DND-41 (cell line): ENCODE measurements around the gene OAS2.

ENCODE experiments used
- ATAC-seq: fragments of 200-7000 bp; cut with Tn5 transposase; 3 replicates; pipeline ENCODE4 v1.9.1; 2021; ENCODE audit warnings: low read depth; ENCODE audit not compliant: insufficient read depth
- DNase-seq: peaks from one replicate; pipeline ENCODE4 v3.0.0-alpha.2; 2020
- H2AFZ ChIP-seq: 2 replicates; pipeline ENCODE4 v1.6.0; 2012; ENCODE audit warnings: low read depth, low read length
- H3K27ac ChIP-seq: 2 replicates; pipeline ENCODE4 v1.5.1; 2012; ENCODE audit warnings: low read length, inconsistent platforms
- H3K27me3 ChIP-seq: fragments of 200-600 bp; sonication (generic); 2 replicates; pipeline ENCODE4 v1.6.0; 2012; ENCODE audit warnings: low read length, mild to moderate bottlenecking, inconsistent platforms; ENCODE audit not compliant: insufficient read depth, poor library complexity
- H3K36me3 ChIP-seq: 2 replicates; pipeline ENCODE4 v1.5.1; 2012; ENCODE audit warnings: low read length, inconsistent platforms; ENCODE audit not compliant: insufficient read depth
- H3K4me1 ChIP-seq: 2 replicates; pipeline ENCODE4 v1.5.1; 2012; ENCODE audit warnings: mild to moderate bottlenecking, low read length; ENCODE audit not compliant: insufficient read depth
- H3K4me2 ChIP-seq: 2 replicates; pipeline ENCODE4 v1.6.0; 2012; ENCODE audit warnings: mild to moderate bottlenecking, moderate library complexity, low read length, inconsistent platforms; ENCODE audit not compliant: insufficient read depth
- H3K4me3 ChIP-seq, 2 experiments: fragments of 200-600 bp in 1 of 2; shearing (Covaris generic) in 1 of 2; 2 replicates each; pipeline ENCODE4 v1.5.1; 2012 to 2016; ENCODE audit warnings: inconsistent platforms in 2 of 2, low read length in 2 of 2, mild to moderate bottlenecking in 2 of 2, low read depth in 1 of 2, moderate library complexity in 1 of 2
- H3K79me2 ChIP-seq: 2 replicates; pipeline ENCODE4 v1.6.0; 2012; ENCODE audit warnings: low read length, inconsistent platforms; ENCODE audit not compliant: insufficient read depth
- H3K9ac ChIP-seq: 2 replicates; pipeline ENCODE4 v1.6.0; 2012; ENCODE audit warnings: low read depth, mild to moderate bottlenecking, inconsistent platforms, low read length, moderate library complexity
- H3K9me3 ChIP-seq: 2 replicates; pipeline ENCODE4 v1.5.1; 2012; ENCODE audit warnings: low read length, moderate library complexity, mild to moderate bottlenecking, inconsistent platforms; ENCODE audit not compliant: insufficient read depth, severe bottlenecking
- H4K20me1 ChIP-seq: 2 replicates; pipeline ENCODE4 v1.6.0; 2012; ENCODE audit warnings: low read length; ENCODE audit not compliant: insufficient read depth
- CTCF ChIP-seq: IDR thresholded peaks from 2 replicates; pipeline ENCODE4 v1.5.1; 2012; ENCODE audit warnings: borderline replicate concordance, low read length, moderate library complexity, mild to moderate bottlenecking; ENCODE audit not compliant: poor library complexity, severe bottlenecking; ENCODE audit errors: extremely low read depth
- EZH2 ChIP-seq: IDR thresholded peaks from 3 replicates; pipeline ENCODE4 v1.6.1; 2012; ENCODE audit warnings: borderline replicate concordance, low read depth, mild to moderate bottlenecking, moderate library complexity, low read length, inconsistent platforms; ENCODE audit not compliant: severe bottlenecking

Gene OAS2

GRCh38 chr12:113002155-113002554, 23.8 kb downstream of the OAS2 start:
- ATAC-seq (no peak), DNase-seq (no peak)
- H3K9ac ChIP-seq: no peak overlapping the region
- H4K20me1 ChIP-seq: no peaks in the 10 kb centered on the region
- no peak overlapping the region for H2AFZ ChIP-seq
- no peak overlapping the region for H3K4me2 ChIP-seq
- H3K27me3 ChIP-seq: no peaks in the 10 kb centered on the region
- no peaks in the 10 kb centered on the region for H3K79me2 ChIP-seq
- H3K27ac ChIP-seq: no peak overlapping the region
- no peak overlapping the region for H3K4me3 ChIP-seq
- H3K9me3 ChIP-seq: peaks cover 6% of the 10 kb centered on the region
- H3K36me3 ChIP-seq: peaks cover 24% of the 10 kb centered on the region
- TF ChIP-seq EZH2: no peak
- no peak for TF ChIP-seq CTCF
- H3K4me1 ChIP-seq: no peaks in the 10 kb centered on the region

GRCh38 chr12:113002676-113003075, 24.4 kb downstream of the OAS2 start:
- Histone ChIP-seq H4K20me1 (no peaks in the 10 kb centered on the region), H3K4me1 (no peaks in the 10 kb centered on the region), H3K27me3 (no peaks in the 10 kb centered on the region), H3K4me3 (no peak overlapping the region), H2AFZ (no peak overlapping the region), H3K79me2 (no peaks in the 10 kb centered on the region), H3K36me3 (peaks cover 21% of the 10 kb centered on the region), H3K4me2 (no peak overlapping the region), H3K27ac (no peak overlapping the region), H3K9ac (no peak overlapping the region), H3K9me3 (peaks cover 6% of the 10 kb centered on the region)
- TF ChIP-seq CTCF: no peak
- TF ChIP-seq EZH2: no peak
- ATAC-seq (no peak), DNase-seq (no peak)

GRCh38 chr12:113003636-113004035, 25.3 kb downstream of the OAS2 start:
- no peaks in the 10 kb centered on the region for H4K20me1 ChIP-seq
- H3K9ac ChIP-seq: no peak overlapping the region
- no peaks in the 10 kb centered on the region for H3K27me3 ChIP-seq
- no peaks in the 10 kb centered on the region for H3K79me2 ChIP-seq
- no peak overlapping the region for H2AFZ ChIP-seq
- ATAC-seq: no peak
- no peak overlapping the region for H3K4me3 ChIP-seq
- TF ChIP-seq CTCF (no peak), EZH2 (no peak)
- no peak overlapping the region for H3K27ac ChIP-seq
- H3K4me2 ChIP-seq: no peak overlapping the region
- peaks cover 1% of the 10 kb centered on the region for H3K9me3 ChIP-seq
- no peaks in the 10 kb centered on the region for H3K4me1 ChIP-seq
- DNase-seq: no peak
- peaks cover 13% of the 10 kb centered on the region for H3K36me3 ChIP-seq

- peak; percentile 24 for DNase-seq
- H3K4me2 ChIP-seq: no peak overlapping the region
- H3K36me3 ChIP-seq: peaks cover 4% of the 10 kb centered on the region; the same call in 1 of the 2 replicates
- H4K20me1 ChIP-seq: no peaks in the 10 kb centered on the region
- H3K4me3 ChIP-seq: no peak overlapping the region
- H3K9ac ChIP-seq: no peak overlapping the region
- H3K9me3 ChIP-seq: no peaks in the 10 kb centered on the region
- no peaks in the 10 kb centered on the region for H3K79me2 ChIP-seq
- H3K27me3 ChIP-seq: no peaks in the 10 kb centered on the region
- TF ChIP-seq EZH2 (no peak), CTCF (peak; percentile 44)
- no peak overlapping the region for H2AFZ ChIP-seq
- no peak overlapping the region for H3K27ac ChIP-seq
- H3K4me1 ChIP-seq: no peaks in the 10 kb centered on the region
- no peak for ATAC-seq
Observed at GRCh38 chr12:113005762-113006161, 27.4 kb downstream of the OAS2 start.
